ENCODE data around the gene C1GALT1C1.
A peak's percentile ranks its signal among the peaks of the same experiment; 100 is the strongest.
"Not testable (repeated sequence)": the region's sequence is repeated elsewhere in the genome, so short reads cannot be mapped to it uniquely, and the experiment has no call there.

C1GALT1C1 gene

GRCh38 chrX:120629667-120630537 lies at the start of gene C1GALT1C1:
Gene C1GALT1C1 (minus strand): TSS chrX:120630054. CDS start chrX:120627166, 2,888 bp downstream.
- DNase-seq (ENCODE audit: low spot score), result peak; percentile 74

- no peak for DNase-seq (ENCODE audit: low spot score)
These were observed 47.3 kb upstream of the C1GALT1C1 start for GRCh38 chrX:120677004-120677652.

- DNase-seq (ENCODE audit: low spot score), result no peak
These were observed 43.1 kb upstream of the C1GALT1C1 start for GRCh38 chrX:120672841-120673530.

GRCh38 chrX:120672389-120672788 lies 42.5 kb upstream of the C1GALT1C1 start:
- DNase-seq (ENCODE audit: low spot score), result peak; percentile 9

- no peak for DNase-seq (ENCODE audit: low spot score)
These were observed 42.1 kb upstream of the C1GALT1C1 start for GRCh38 chrX:120671963-120672362.

GRCh38 chrX:120668357-120668756 lies 38.5 kb upstream of the C1GALT1C1 start:
- no peak for DNase-seq (ENCODE audit: low spot score)

GRCh38 chrX:120664535-120664934 lies 34.7 kb upstream of the C1GALT1C1 start:
- DNase-seq (ENCODE audit: low spot score), result not testable (repeated sequence)

GRCh38 chrX:120664081-120664480 lies 34.2 kb upstream of the C1GALT1C1 start:
- DNase-seq (ENCODE audit: low spot score), result no peak

- DNase-seq (ENCODE audit: low spot score), result no peak
These were observed 32.8 kb upstream of the C1GALT1C1 start for GRCh38 chrX:120662662-120663061.

GRCh38 chrX:120660637-120661036 lies 30.8 kb upstream of the C1GALT1C1 start:
- no peak for DNase-seq (ENCODE audit: low spot score)

GRCh38 chrX:120653000-120653399 lies 23.1 kb upstream of the C1GALT1C1 start:
- DNase-seq (ENCODE audit: low spot score), result no peak

- DNase-seq (ENCODE audit: low spot score), result not testable (repeated sequence)
These were observed 22.4 kb upstream of the C1GALT1C1 start for GRCh38 chrX:120652256-120652655.

GRCh38 chrX:120647127-120647526 lies 17.3 kb upstream of the C1GALT1C1 start:
- DNase-seq (ENCODE audit: low spot score), result no peak

- no peak for DNase-seq (ENCODE audit: low spot score)
These were observed 13.0 kb upstream of the C1GALT1C1 start for GRCh38 chrX:120642871-120643270.

- no peak for DNase-seq (ENCODE audit: low spot score)
These were observed 8.8 kb upstream of the C1GALT1C1 start for GRCh38 chrX:120638619-120639018.

- no peak for DNase-seq (ENCODE audit: low spot score)
These were observed 4.5 kb downstream of the C1GALT1C1 start for GRCh38 chrX:120625371-120625770.

- no peak for DNase-seq (ENCODE audit: low spot score)
These were observed 11.7 kb downstream of the C1GALT1C1 start for GRCh38 chrX:120617996-120618630.

GRCh38 chrX:120614816-120615215 lies 15.0 kb downstream of the C1GALT1C1 start:
- no peak for DNase-seq (ENCODE audit: low spot score)

- no peak for DNase-seq (ENCODE audit: low spot score)
These were observed 17.8 kb downstream of the C1GALT1C1 start for GRCh38 chrX:120612086-120612485.

- DNase-seq (ENCODE audit: low spot score), result peak; percentile 25
These were observed 25.5 kb downstream of the C1GALT1C1 start for GRCh38 chrX:120604361-120604782.

- DNase-seq (ENCODE audit: low spot score), result peak; percentile 49
These were observed 26.0 kb downstream of the C1GALT1C1 start, which contains the start of gene MCTS1 for GRCh38 chrX:120603707-120604360. Gene MCTS1 (plus strand): TSS chrX:120604101. CDS start chrX:120604237, 136 bp downstream.

Data from hepatic stellate cell (primary cell).